H1 (cell line): ENCODE data around the gene ARHGAP35. TPM values are rescaled to one million over a fixed set of nuclear protein-coding genes. Genes with fewer than 3 reads are reported as not detected.

ENCODE experiments used
- CTCF ChIA-PET: fragments of 300-600 bp; sonication (Branson Sonifier 250); formaldehyde crosslinking; loops from one replicate; lab custom pipeline; 2021; ENCODE audit not compliant: partially characterized antibody; lab: Charles Lee
- POLR2A ChIA-PET: fragments of 300-600 bp; sonication (Branson Sonifier 250); formaldehyde crosslinking; loops from one replicate; lab custom pipeline; 2021; ENCODE audit warnings: inconsistent platforms; ENCODE audit not compliant: partially characterized antibody; lab: Charles Lee
- DNase-seq, 2 experiments: peaks; one replicate each; pipeline versions ENCODE4 v3.0.0 to v3.0.0-alpha.2; 2010 to 2022; ENCODE audit warnings: low spot score in 2 of 2, low read depth in 1 of 2, mixed read lengths in 1 of 2
- FAIRE-seq: peaks from 2 replicates; lab custom pipeline; 2011; peaks lifted over from hg19 to GRCh38; lab: Jason Lieb, UNC
- H2AFZ ChIP-seq: 2 replicates; pipeline ENCODE4 v1.8.1; 2012; ENCODE audit warnings: low read length, inconsistent platforms
- H2AK5ac ChIP-seq: 2 replicates; pipeline ENCODE4 v1.6.1; 2013; ENCODE audit warnings: low read depth, low read length
- H2BK120ac ChIP-seq: replicated peaks from 2 replicates; pipeline ENCODE3; 2013; ENCODE audit warnings: low read depth, low read length, inconsistent platforms
- H2BK12ac ChIP-seq: 2 replicates; pipeline ENCODE4 v1.6.1; 2013; ENCODE audit warnings: low read depth, low read length
- H2BK15ac ChIP-seq: 2 replicates; pipeline ENCODE4 v1.6.1; 2013; ENCODE audit warnings: low read length
- H2BK20ac ChIP-seq: 2 replicates; pipeline ENCODE4 v1.6.1; 2013; ENCODE audit warnings: low read length
- H2BK5ac ChIP-seq: 2 replicates; pipeline ENCODE4 v1.6.1; 2013; ENCODE audit warnings: low read depth, low read length
- H3K14ac ChIP-seq: 2 replicates; pipeline ENCODE4 v1.6.1; 2013; ENCODE audit warnings: inconsistent platforms; ENCODE audit not compliant: insufficient read length
- H3K18ac ChIP-seq: 2 replicates; pipeline ENCODE4 v1.6.1; 2013; ENCODE audit warnings: low read length; ENCODE audit errors: extremely low read depth
- H3K23ac ChIP-seq: 2 replicates; pipeline ENCODE4 v1.6.1; 2013; ENCODE audit warnings: inconsistent platforms; ENCODE audit not compliant: insufficient read length
- H3K23me2 ChIP-seq: 2 replicates; pipeline ENCODE4 v1.6.1; 2013; ENCODE audit warnings: low read depth, low read length
- H3K27ac ChIP-seq: 2 replicates; pipeline ENCODE4 v1.6.1; 2011; ENCODE audit warnings: low read depth, low read length, inconsistent platforms
- H3K27me3 ChIP-seq, 4 experiments: replicated peaks in 1 of 4; 1 replicate in 1 of 4; 2 replicates in 3 of 4; pipeline versions ENCODE4 v1.6.1 to v1.8.1; 2011 to 2013; ENCODE audit warnings: low read length in 3 of 4, mild to moderate bottlenecking in 3 of 4, inconsistent platforms in 2 of 4, mixed read lengths in 2 of 4, moderate library complexity in 1 of 4; ENCODE audit not compliant: control insufficient read depth in 3 of 4, insufficient read depth in 3 of 4; ENCODE audit errors: extremely low read depth in 1 of 4
- H3K36me3 ChIP-seq, 4 experiments: 2 replicates each; pipeline versions ENCODE4 v1.6.1 to v1.8.1; 2011 to 2013; ENCODE audit warnings: mild to moderate bottlenecking in 4 of 4, low read length in 3 of 4, moderate library complexity in 2 of 4, control low read depth in 1 of 4, inconsistent platforms in 1 of 4; ENCODE audit not compliant: insufficient read depth in 4 of 4, control insufficient read depth in 2 of 4
- H3K4ac ChIP-seq: replicated peaks from 2 replicates; pipeline ENCODE3; 2013; ENCODE audit warnings: low read length, low read depth, mixed read lengths, inconsistent platforms; ENCODE audit not compliant: insufficient read length
- H3K4me1 ChIP-seq, 4 experiments: replicated peaks in 1 of 4; 1 replicate in 1 of 4; 2 replicates in 3 of 4; pipeline versions ENCODE4 v1.6.1 to v1.8.1; 2011 to 2013; ENCODE audit warnings: low read length in 3 of 4, inconsistent platforms in 2 of 4, mixed read lengths in 1 of 4; ENCODE audit not compliant: insufficient read depth in 4 of 4, control insufficient read depth in 3 of 4
- H3K4me2 ChIP-seq, 2 experiments: 2 replicates each; pipeline versions ENCODE4 v1.6.1 to v1.8.1; 2011 to 2013; ENCODE audit warnings: low read depth in 2 of 2, low read length in 2 of 2, control low read depth in 1 of 2, inconsistent platforms in 1 of 2, mild to moderate bottlenecking in 1 of 2; ENCODE audit not compliant: insufficient read depth in 1 of 2
- H3K4me3 ChIP-seq, 4 experiments: fragments of 200-600, 300-600 bp in 1 of 4; sonication (generic), shearing (Covaris generic), sonication (Bioruptor Twin) in 1 of 4; 2 replicates each; pipeline versions ENCODE4 v1.5.1 to v1.8.1; 2011 to 2016; ENCODE audit warnings: low read length in 4 of 4, low read depth in 3 of 4, control low read depth in 2 of 4, inconsistent platforms in 2 of 4, mild to moderate bottlenecking in 2 of 4, mixed read lengths in 1 of 4, moderate library complexity in 1 of 4; ENCODE audit not compliant: insufficient read depth in 2 of 4; ENCODE audit errors: extremely low read depth in 1 of 4
- H3K56ac ChIP-seq: replicated peaks from 2 replicates; pipeline ENCODE3; 2013; ENCODE audit warnings: low read depth, mild to moderate bottlenecking, mixed read lengths, low read length, inconsistent platforms; ENCODE audit not compliant: insufficient read length
- H3K79me1 ChIP-seq: 2 replicates; pipeline ENCODE4 v1.6.1; 2013; ENCODE audit warnings: low read depth, low read length, control low read depth
- H3K79me2 ChIP-seq, 2 experiments: 2 replicates each; pipeline versions ENCODE4 v1.6.1 to v1.8.1; 2012 to 2013; ENCODE audit warnings: low read length in 2 of 2, mild to moderate bottlenecking in 2 of 2, inconsistent platforms in 1 of 2; ENCODE audit not compliant: insufficient read depth in 2 of 2, control insufficient read depth in 1 of 2
- H3K9ac ChIP-seq, 4 experiments: replicated peaks in 1 of 4; 1 replicate in 1 of 4; 2 replicates in 3 of 4; pipeline versions ENCODE4 v1.6.1 to v1.8.1; 2011 to 2013; ENCODE audit warnings: low read depth in 3 of 4, low read length in 3 of 4, control low read depth in 2 of 4, mild to moderate bottlenecking in 2 of 4, moderate library complexity in 2 of 4, inconsistent platforms in 1 of 4; ENCODE audit errors: extremely low read depth in 1 of 4
- H3K9me3 ChIP-seq, 2 experiments: 2 replicates each; pipeline versions ENCODE4 v1.6.1 to v1.8.1; 2012 to 2013; ENCODE audit warnings: mild to moderate bottlenecking in 2 of 2, moderate library complexity in 2 of 2, control low read depth in 1 of 2, inconsistent platforms in 1 of 2, low read depth in 1 of 2, low read length in 1 of 2, mixed read lengths in 1 of 2; ENCODE audit not compliant: insufficient read depth in 2 of 2
- H4K20me1 ChIP-seq, 2 experiments: replicated peaks in 1 of 2; 2 replicates each; pipeline versions ENCODE3 to v1.8.1; 2011 to 2013; ENCODE audit warnings: inconsistent platforms in 2 of 2, low read length in 2 of 2, mild to moderate bottlenecking in 1 of 2; ENCODE audit not compliant: insufficient read depth in 2 of 2, control insufficient read depth in 1 of 2
- H4K5ac ChIP-seq: 2 replicates; pipeline ENCODE4 v1.6.1; 2013; ENCODE audit warnings: low read length, low read depth, mixed read lengths, inconsistent platforms; ENCODE audit not compliant: insufficient read length
- H4K8ac ChIP-seq: 2 replicates; pipeline ENCODE4 v1.8.0; 2013; ENCODE audit warnings: mild to moderate bottlenecking, moderate library complexity, low read length, inconsistent platforms; ENCODE audit not compliant: insufficient read depth; ENCODE audit errors: extremely low read depth
- H4K91ac ChIP-seq: replicated peaks from 2 replicates; pipeline ENCODE3; 2013; ENCODE audit warnings: low read length, mixed read lengths, inconsistent platforms; ENCODE audit not compliant: insufficient read length
- RAD21 ChIP-seq, 2 experiments: IDR thresholded peaks in 1 of 2; conservative IDR thresholded peaks in 1 of 2; 2 replicates each; pipeline ENCODE4 v1.6.1; 2011; ENCODE audit warnings: low read depth in 2 of 2, low read length in 2 of 2, improper control_type of control experiment in 1 of 2, inconsistent platforms in 1 of 2, mild to moderate bottlenecking in 1 of 2, moderate library complexity in 1 of 2
- WGBS, 2 experiments: shearing (Covaris generic) in 1 of 2; methylation state at CpG; one replicate each; pipeline versions ENCODE4 v1.1.6 to v1.1.7; 2013 to 2015; ENCODE audit warnings: low lambda C conversion rate in 2 of 2, mixed read lengths in 2 of 2, inconsistent platforms in 1 of 2, low coverage in 1 of 2, missing lambda C conversion rate in 1 of 2; ENCODE audit not compliant: insufficient replicate concordance in 2 of 2, insufficient coverage in 1 of 2, insufficient read length in 1 of 2; ENCODE audit errors: extremely low coverage in 1 of 2, missing lambda C conversion rate in 1 of 2; 5-methylcytosine and 5-hydroxymethylcytosine counted together
- polyA plus RNA-seq, 7 experiments: library from polyadenylated mRNA; depleted of rRNA in 3 of 7; stranded (reverse) in 5 of 7; unstranded in 2 of 7; fragments of >200 nt in 5 of 7; fragments of 200-250 nt in 2 of 7; gene quantifications; 1 replicate in 5 of 7; 2 replicates in 1 of 7; 4 replicates in 1 of 7; pipeline versions ENCODE4 v1.2.1 to v1.2.3, GENCODE V29; 2011 to 2013; ENCODE audit warnings: missing spikeins in 2 of 7, mixed read lengths in 2 of 7
- total RNA-seq: library from RNA; stranded (reverse); fragmentation: NEBNext Ultra II Directional; extraction: Animal tissue kit (Norgen Biotek cat#: 25700); gene quantifications from 2 replicates; pipeline ENCODE4 v1.2.1, GENCODE V29; 2021

The ARHGAP35 gene
- total and polyA plus RNA-seq, 2 of the 8 experiments (the other 6 are each of a cell fraction or from before 2014, with no cell fraction given), result 29.7 to 64.5 TPM

DNA sequence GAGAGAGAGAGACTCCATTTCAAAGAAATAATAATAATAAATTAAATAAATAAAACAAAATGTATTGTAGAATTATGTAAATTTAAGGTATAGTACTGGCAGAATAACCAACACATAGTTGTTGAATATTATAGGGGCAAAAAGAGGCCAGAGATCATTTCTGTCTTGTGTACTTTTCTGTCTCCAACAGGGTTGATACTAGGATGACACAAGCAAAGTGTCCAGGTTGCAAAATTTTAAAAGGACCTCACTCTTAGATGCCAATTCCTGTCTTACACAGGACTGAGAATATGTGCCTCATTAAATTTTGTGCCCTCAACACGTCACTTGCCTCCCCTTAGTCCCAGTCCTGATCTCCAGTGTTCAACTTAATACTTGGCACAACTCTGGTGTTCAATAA is 8.0 kb upstream of the ARHGAP35 start:
- CTCF ChIA-PET, result interaction anchor here (2.2 kb wide), 1 partner anchor 75 kb away, joined by 6 read pairs; no protein-coding TSS in a partner anchor

More for the DNA sequence above, 8.0 kb upstream of the ARHGAP35 start:
- Histone ChIP-seq H3K18ac (no peak overlapping the region), H4K5ac (no peak overlapping the region), H3K36me3 (peaks cover 0 to 1% (median under 1%) of the 10 kb centered on the region in 4 experiments; a peak in 5 of 8 replicates), H3K9me3 (no peaks in the 10 kb centered on the region), H2AK5ac (no peak overlapping the region), H2BK5ac (no peak overlapping the region), H3K14ac (no peak overlapping the region), H4K20me1 (no peaks in the 10 kb centered on the region), H2BK15ac (no peak overlapping the region), H3K4me3 (no peak overlapping the region), H3K9ac (no peak overlapping the region), H3K23ac (no peak overlapping the region), H3K4me2 (no peak overlapping the region), H2AFZ (no peak overlapping the region), H3K27ac (no peak overlapping the region), H3K27me3 (peaks cover 0 to 4% (median 2%) of the 10 kb centered on the region in 4 experiments; a peak in 2 of 7 replicates), H3K4me1 (peaks cover 0 to 10% (median 4%) of the 10 kb centered on the region in 4 experiments; a peak in 5 of 7 replicates), H3K23me2 (peaks cover 7% of the 10 kb centered on the region; the same call in 1 of the 2 replicates), H4K8ac (no peak overlapping the region), H3K79me1 (peaks cover 4% of the 10 kb centered on the region; the same call in 1 of the 2 replicates), H3K79me2 (peaks cover 0 to 14% of the 10 kb centered on the region in 2 experiments; a peak in 2 of 4 replicates), H3K4ac (no peak overlapping the region), H2BK20ac (no peak overlapping the region), H2BK120ac (no peak overlapping the region), H4K91ac (no peak overlapping the region), H3K56ac (no peak overlapping the region), H2BK12ac (no peak overlapping the region)
- 74% methylated on average over 1 of the region's 1 CpG; no CpG with 5 or more reads in 1 of the 2 experiments for WGBS, 2 experiments
- POLR2A ChIA-PET, result interaction anchor here (1.9 kb wide), 1 partner anchor 66 kb away, joined by 8 read pairs; no protein-coding TSS in a partner anchor
- no peak for FAIRE-seq
- no peak for DNase-seq
- no peak for TF ChIP-seq RAD21 (IDR thresholded peaks at IDR 0.05 in 1 of 2, conservative IDR thresholded peaks at IDR 0.05 in 1 of 2; ENCODE audit: low read depth in 2 of 2, low read length in 2 of 2)
